Measurements from ENCODE around the gene LRRC1.

DNA sequence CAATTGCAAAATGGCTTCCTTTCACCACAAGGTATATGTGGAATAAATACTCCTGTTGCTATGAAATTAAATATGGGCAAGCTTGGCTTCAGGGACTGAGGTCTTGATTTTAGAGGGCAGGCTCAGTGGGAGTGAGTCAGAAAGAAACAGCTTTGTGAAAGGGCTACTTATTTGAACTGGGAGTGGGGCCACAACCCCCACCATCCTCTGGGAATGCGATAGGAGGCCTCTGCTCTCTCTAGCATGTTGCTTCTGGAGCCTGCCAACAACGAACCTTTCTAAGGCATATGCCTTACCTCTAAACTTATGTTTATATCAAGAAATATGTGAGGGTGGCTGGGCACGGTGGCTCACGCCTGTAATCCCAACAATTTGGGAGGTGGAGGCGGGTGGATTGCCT is 149.7 kb downstream of the LRRC1 start:
- TF ChIP-seq SUZ12 (IDR thresholded peaks at IDR 0.05; ENCODE audit: extremely low read depth, insufficient read depth, insufficient read length), result no peak
- TF ChIP-seq ZNF274 (IDR thresholded peaks at IDR 0.05; ENCODE audit: low read depth, low read length), result no peak
- no peak for TF ChIP-seq YY1 (IDR thresholded peaks at IDR 0.05; ENCODE audit: insufficient read depth, insufficient read length)

Data from NT2/D1 (cell line).